NK-92 treated with Interleukin-12 subunit alpha and Interleukin-12 subunit beta, amount 100 ng/mL, for 24 hours (cell line): ENCODE data around the gene PRKD2.

Source experiments
- DNase-seq: peaks from one replicate; lab custom pipeline; 2025; lab: John Stamatoyannopoulos, UW

PRKD2 gene

GRCh38 chr19:46661020-46661731 lies 55.7 kb downstream of the PRKD2 start, which contains the start of gene DACT3:
Gene DACT3, minus strand, starts transcription at chr19:46661182. Its CDS starts 118 bp downstream, at chr19:46661064.
- peak; percentile 100 for DNase-seq

- DNase-seq = no peak
These were observed 56.3 kb downstream of the PRKD2 start for GRCh38 chr19:46660551-46661019.

GRCh38 chr19:46660008-46660517 lies 56.9 kb downstream of the PRKD2 start:
- DNase-seq = no peak

- DNase-seq = no peak
These were observed 57.5 kb downstream of the PRKD2 start for GRCh38 chr19:46659151-46660007.

GRCh38 chr19:46656541-46656940 lies 60.4 kb downstream of the PRKD2 start:
- DNase-seq = no peak

GRCh38 chr19:46654621-46655152 lies 62.2 kb downstream of the PRKD2 start:
- no peak for DNase-seq

- DNase-seq = no peak
These were observed 66.5 kb downstream of the PRKD2 start for GRCh38 chr19:46650445-46650844.

GRCh38 chr19:46648961-46649960 lies 67.7 kb downstream of the PRKD2 start:
- DNase-seq = no peak

GRCh38 chr19:46648060-46648960 lies 68.6 kb downstream of the PRKD2 start:
- no peak for DNase-seq

- no peak for DNase-seq
These were observed 70.5 kb downstream of the PRKD2 start for GRCh38 chr19:46646402-46646801.

GRCh38 chr19:46644720-46645119 lies 72.2 kb downstream of the PRKD2 start:
- DNase-seq = no peak

- no peak for DNase-seq
These were observed 76.3 kb downstream of the PRKD2 start for GRCh38 chr19:46640656-46641055.

- DNase-seq = no peak
These were observed 77.3 kb downstream of the PRKD2 start for GRCh38 chr19:46639358-46640182.

GRCh38 chr19:46637224-46637623 lies 79.7 kb downstream of the PRKD2 start:
- DNase-seq = no peak

- DNase-seq = no peak
These were observed 80.8 kb downstream of the PRKD2 start, which contains the start of gene GNG8 for GRCh38 chr19:46635920-46636761. Gene GNG8, minus strand, starts transcription at chr19:46636202. Its CDS starts 1,520 bp downstream, at chr19:46634682.

- DNase-seq = no peak
These were observed 82.2 kb downstream of the PRKD2 start for GRCh38 chr19:46634656-46635218.

- peak; percentile 24 for DNase-seq
These were observed 82.8 kb downstream of the PRKD2 start for GRCh38 chr19:46634045-46634655.
